Stimulated activated CD4-positive, alpha-beta T cell treated with anti-CD3 and anti-CD28 coated beads, Interleukin-4, amount 100 ng/mL, for 48 hours (primary cell): Measurements from ENCODE around the gene AKAP13.
"Not testable (repeated sequence)": the region's sequence is repeated elsewhere in the genome, so short reads cannot be mapped to it uniquely, and the experiment has no call there.

ENCODE experiments used
- DNase-seq, 2 donors: peaks; one replicate each; pipeline ENCODE4 v3.0.0-alpha.2; 2020; ENCODE audit warnings: low read depth in 2 of 2

The AKAP13 gene

GRCh38 chr15:85475317-85475701, 94.9 kb downstream of the AKAP13 start:
- no peak for DNase-seq

DNA sequence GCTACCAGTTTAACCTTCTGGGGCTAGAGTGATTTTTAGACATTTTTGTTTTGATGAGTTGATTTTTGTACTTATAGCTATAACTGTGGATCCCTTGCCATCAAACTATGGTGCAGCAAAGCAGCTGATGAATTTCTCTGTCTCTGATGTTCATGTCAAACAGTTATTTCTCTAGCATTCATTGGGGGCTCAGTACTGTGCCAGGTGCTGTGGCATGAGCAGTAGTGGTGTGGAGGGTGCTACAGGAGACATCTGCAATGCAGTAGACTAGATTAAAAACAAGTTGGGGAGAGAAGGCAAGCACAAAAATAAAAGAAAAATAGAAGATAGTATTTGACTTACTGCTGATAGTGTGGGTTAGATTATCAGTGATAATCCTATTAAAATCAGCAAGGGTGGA, 95.3 kb downstream of the AKAP13 start:
- no peak for DNase-seq

DNA sequence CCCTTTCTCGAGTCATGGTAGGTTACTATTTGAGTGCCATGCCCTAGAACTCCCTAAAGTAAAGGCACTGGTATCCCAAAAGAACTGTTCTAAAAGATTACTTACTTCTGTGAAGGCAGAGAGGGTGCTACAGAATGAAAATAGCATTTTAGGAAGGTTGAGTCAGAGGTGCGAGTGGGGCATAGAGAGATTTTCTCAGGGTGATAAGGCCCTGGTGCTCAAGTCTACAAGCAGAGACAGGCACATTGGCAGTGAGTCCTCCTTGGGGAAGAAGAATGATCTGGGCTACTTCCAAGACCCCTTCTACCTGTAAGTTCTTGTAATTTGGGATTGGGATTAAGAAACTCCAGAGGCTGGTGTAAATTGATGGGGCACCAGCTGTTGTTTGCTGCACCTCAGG, 96.7 kb downstream of the AKAP13 start:
- DNase-seq: no peak

GRCh38 chr15:85477730-85478129, 97.3 kb downstream of the AKAP13 start:
- no peak for DNase-seq

GRCh38 chr15:85479071-85479647, 98.8 kb downstream of the AKAP13 start:
- no peak for DNase-seq

DNA sequence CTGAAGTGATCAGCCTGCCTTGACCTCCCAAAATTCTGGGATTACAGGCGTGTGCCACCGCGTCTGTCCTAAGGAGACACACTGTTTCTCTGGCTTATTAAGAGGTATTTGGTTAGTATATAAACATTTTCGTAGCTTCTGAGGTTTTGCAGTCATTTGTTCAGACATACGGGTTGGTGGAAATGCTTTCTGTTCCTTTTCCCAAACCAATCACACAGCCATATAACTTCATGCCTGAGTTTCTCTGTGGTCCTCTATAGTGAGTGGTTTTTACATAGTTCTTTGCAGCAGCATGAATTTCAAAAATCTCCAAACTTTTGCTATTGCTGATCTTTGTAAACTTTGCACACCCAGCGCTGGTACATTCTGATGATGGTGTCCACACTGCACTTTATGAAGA, 100.5 kb downstream of the AKAP13 start:
- DNase-seq: no peak

DNA sequence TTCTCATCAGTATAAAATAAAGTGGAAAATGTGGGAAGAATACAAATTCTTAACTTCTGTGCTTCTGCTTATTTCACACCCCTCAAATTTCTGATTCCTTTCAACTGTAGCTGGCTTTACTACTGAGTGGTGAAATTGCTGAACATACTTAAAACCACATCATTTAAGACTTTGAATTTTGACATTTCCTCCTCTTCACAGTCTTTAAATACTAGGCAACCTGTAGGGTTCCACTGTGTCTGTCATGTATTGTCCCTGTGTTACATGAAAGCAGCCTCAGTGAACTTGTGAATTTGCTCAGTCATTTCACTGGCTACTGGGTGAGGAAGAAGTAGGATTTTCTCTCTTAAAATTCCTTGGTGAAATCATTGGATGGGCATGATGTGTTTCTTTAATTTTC, 101.1 kb downstream of the AKAP13 start:
- DNase-seq: not testable (repeated sequence)

GRCh38 chr15:85482894-85483293, 102.5 kb downstream of the AKAP13 start:
- DNase-seq: no peak

- not testable (repeated sequence) for DNase-seq
Measured at GRCh38 chr15:85483955-85484354, 103.6 kb downstream of the AKAP13 start.

GRCh38 chr15:85484923-85485322, 104.5 kb downstream of the AKAP13 start:
- DNase-seq: not testable (repeated sequence)

GRCh38 chr15:85485956-85486567, 105.7 kb downstream of the AKAP13 start:
- DNase-seq: peak; percentile 17 to 45

GRCh38 chr15:85487796-85488195, 107.4 kb downstream of the AKAP13 start:
- DNase-seq: not testable (repeated sequence)

DNA sequence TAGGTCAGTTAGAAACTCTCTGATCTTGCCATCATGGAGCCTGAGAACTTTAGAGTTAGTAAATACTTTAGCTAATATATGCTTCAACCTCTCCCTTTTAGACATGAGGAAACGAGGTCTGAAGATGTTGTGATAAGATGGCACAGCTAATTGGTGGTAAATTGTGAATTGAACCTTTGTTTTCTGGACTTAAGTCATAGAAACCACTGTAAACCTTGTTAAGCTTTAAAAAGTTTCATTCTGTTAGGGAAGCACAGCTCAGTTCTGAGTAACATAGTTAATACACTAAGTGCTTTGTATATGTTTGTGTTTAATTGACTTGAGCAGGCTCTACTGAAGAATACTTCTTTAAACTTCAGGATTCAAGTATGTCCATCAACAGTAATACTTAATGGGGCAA, 108.6 kb downstream of the AKAP13 start:
- no peak for DNase-seq

DNA sequence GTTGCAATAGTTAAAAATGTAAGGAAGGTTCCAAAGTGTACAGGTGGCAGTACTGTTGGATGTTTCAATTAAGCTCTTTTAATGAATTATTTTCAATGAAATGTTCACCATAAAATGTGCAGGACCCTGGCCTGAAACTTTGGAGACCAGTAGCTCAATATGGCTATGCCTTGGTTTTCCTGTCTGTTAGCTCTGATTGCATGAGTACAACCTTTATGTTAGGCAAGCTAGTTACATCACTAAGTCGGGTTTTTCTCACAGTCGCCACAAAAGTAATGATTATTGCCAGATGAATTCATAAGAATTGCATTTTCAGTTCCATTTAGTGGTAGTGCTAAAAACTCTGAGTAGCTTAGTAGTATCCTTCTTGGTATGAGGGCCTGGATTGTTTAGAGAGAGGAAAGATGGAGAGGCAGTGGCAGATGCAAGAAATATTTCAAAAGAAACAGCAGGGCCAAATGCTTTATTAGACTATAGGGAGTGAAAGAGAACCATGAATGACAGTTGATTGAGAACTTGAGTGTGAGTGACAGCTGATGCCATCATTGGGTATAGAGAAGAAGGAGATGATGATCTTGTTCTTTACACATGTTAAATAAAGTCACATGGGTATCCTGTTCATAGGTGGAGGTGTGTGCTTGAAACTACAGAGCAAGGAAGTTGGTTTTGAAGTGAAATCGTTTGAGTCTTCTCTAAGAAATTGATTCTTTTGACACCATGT, 109.5 kb downstream of the AKAP13 start:
- no peak for DNase-seq

DNA sequence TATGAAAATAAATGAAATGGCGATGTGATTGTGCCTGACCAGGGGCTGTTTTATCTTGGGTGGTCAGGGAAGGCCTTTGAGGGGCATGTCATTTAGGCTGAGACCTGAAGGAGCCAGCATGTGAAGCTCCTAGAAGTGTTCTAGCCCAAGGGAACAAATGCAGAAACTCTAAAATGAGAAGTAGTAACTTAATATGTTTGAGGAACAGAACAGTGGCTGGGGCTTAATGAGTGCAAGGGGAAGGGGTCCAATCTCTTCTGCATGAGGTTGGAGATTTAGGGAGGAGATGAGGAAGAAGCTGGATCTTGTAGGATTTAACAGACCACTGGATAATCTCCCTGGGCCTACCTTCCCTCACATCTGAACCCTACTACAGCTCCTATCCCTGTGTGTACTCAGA, 110.5 kb downstream of the AKAP13 start:
- DNase-seq: no peak

DNA sequence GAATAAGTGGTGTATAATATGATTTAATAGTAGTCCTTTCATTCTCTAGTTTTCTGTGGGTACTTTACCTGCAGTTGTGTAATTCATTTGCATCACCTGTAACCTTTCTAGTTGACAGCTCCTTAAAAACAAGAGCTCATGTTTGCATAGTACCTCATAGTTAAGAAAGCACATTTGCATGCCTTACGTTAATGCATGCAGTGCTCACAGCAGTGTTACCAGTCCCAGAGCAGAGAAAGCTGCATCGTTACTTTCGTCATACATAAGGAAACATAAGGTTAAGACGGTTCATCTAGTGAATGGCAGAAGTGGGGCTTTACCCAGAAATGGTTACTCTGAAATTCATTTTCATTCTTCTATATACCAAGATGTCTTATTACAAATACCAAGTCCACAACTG, 111.3 kb downstream of the AKAP13 start:
- no peak for DNase-seq

- no peak for DNase-seq
Measured at GRCh38 chr15:85492406-85492805, 112.0 kb downstream of the AKAP13 start.

- no peak for DNase-seq
Measured at GRCh38 chr15:85493260-85493659, 112.9 kb downstream of the AKAP13 start.

DNA sequence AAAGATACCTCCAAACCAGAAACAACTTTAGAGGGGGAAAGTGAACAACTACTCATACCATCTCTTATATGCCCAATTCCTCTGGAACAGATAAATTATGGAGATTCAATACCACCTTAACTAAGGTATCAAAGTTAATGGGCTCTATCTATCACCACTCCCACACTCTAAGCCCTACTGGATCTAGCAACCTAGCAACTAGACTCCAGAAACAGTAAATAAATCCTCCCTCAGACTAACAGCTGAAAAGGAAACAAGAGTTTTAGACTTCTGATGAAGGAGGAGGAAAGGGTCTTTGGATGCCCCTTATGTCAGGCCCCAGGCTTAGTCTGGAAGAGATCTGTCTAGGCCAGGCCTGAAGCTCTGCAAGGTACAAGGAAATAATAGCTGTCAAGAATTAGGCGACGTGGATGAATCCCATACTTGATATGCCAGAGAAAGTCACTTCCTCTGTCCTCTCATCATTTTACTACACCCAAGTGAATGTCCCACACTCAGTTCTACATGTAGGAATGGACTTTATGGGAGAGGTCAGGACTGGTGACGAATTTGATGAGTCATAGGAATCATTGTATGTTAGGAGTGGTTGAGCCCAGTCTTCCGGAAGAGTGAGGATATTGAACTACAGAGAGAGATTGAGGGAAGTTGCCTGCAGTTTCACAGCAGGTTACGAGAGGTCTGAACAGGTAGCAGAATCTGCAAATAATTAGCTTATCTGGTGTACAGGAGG, 113.8 kb downstream of the AKAP13 start:
- DNase-seq: no peak

GRCh38 chr15:85495096-85495495, 114.7 kb downstream of the AKAP13 start:
- DNase-seq: no peak

- no peak for DNase-seq
Measured at GRCh38 chr15:85495544-85495943, 115.1 kb downstream of the AKAP13 start.

DNA sequence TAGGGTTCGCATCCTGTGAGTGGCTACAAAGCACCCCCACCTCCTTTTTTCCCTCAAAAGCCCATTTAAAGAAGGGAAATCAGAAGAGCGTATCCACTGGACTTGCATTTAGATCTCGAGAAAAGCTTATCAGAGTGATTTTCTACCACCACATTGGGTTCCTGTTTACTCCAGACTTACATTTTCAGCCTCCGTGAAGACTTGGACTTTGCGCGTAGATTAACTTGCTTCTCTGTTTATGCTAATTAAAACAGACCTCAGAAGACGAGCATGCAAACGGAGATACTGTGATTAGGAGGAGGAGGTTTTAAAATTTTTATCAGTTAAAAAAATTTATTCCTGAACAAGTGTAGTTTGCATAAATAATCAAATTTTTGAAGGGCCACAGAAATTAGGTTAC, 115.7 kb downstream of the AKAP13 start:
- no peak for DNase-seq
